Thymus (tissue), 11 donors: ENCODE data around the gene MAL. TPM values are rescaled to one million over a fixed set of nuclear protein-coding genes. Genes with fewer than 3 reads are reported as not detected.

ENCODE experiments used
- DNase-seq, 9 donors: peaks; one replicate each; pipeline ENCODE4 v3.0.0-alpha.2; 2013; ENCODE audit warnings: low spot score in 9 of 9, low read depth in 6 of 9, missing footprints in 1 of 9
- H3K27ac ChIP-seq, 2 donors: one replicate each; pipeline ENCODE4 v1.5.1; 2013; ENCODE audit warnings: control low read depth in 1 of 2, low read depth in 1 of 2, low read length in 1 of 2, mild to moderate bottlenecking in 1 of 2, moderate library complexity in 1 of 2
- H3K27me3 ChIP-seq, 2 donors: one replicate each; pipeline ENCODE4 v1.5.1; 2013; ENCODE audit warnings: low read length in 1 of 2; ENCODE audit not compliant: control insufficient read depth in 2 of 2, insufficient read depth in 1 of 2
- H3K36me3 ChIP-seq, 2 donors: one replicate each; pipeline ENCODE4 v1.5.1; 2013; ENCODE audit warnings: low read length in 1 of 2, mild to moderate bottlenecking in 1 of 2, moderate library complexity in 1 of 2; ENCODE audit not compliant: control insufficient read depth in 2 of 2, insufficient read depth in 2 of 2
- H3K4me1 ChIP-seq, 2 donors: one replicate each; pipeline ENCODE4 v1.5.1; 2013; ENCODE audit warnings: low read length in 2 of 2; ENCODE audit not compliant: control insufficient read depth in 2 of 2, insufficient read depth in 2 of 2
- H3K4me3 ChIP-seq, 2 donors: one replicate each; pipeline ENCODE4 v1.5.1; 2013; ENCODE audit warnings: low read length in 2 of 2, control low read depth in 1 of 2, mild to moderate bottlenecking in 1 of 2
- H3K9me3 ChIP-seq, 2 donors: one replicate each; pipeline ENCODE4 v1.5.1; 2013; ENCODE audit warnings: low read length in 1 of 2, mild to moderate bottlenecking in 1 of 2; ENCODE audit not compliant: control insufficient read depth in 2 of 2, insufficient read depth in 1 of 2
- WGBS: extraction: QIAGEN DNeasy Blood & Tissue Kit; methylation state at CpG from one replicate; pipeline ENCODE4 v1.1.7; 2013; 5-methylcytosine and 5-hydroxymethylcytosine counted together
- polyA plus RNA-seq: library from polyadenylated mRNA; stranded (reverse); fragments of 200-250 nt; gene quantifications from one replicate; pipeline ENCODE4 v1.2.3, GENCODE V29; 2013
- total RNA-seq: library from RNA; stranded (reverse); fragments of 120-200 nt; gene quantifications from one replicate; pipeline ENCODE4 v1.2.4, GENCODE V29; 2013
- donor health status: healthy.

The MAL gene
- total and polyA plus RNA-seq, 2 donors, result 143 to 190 TPM

- H3K4me3 ChIP-seq, result no peak overlapping the region
- H3K27me3 ChIP-seq, result no peaks in the 10 kb centered on the region
- peaks cover 24 to 28% of the 10 kb centered on the region in 2 donors for H3K4me1 ChIP-seq
- DNase-seq, result no peak
- 94% methylated on average over 9 of the region's 9 CpGs for WGBS
- no peaks in the 10 kb centered on the region for H3K36me3 ChIP-seq
- no peak overlapping the region for H3K27ac ChIP-seq
- no peaks in the 10 kb centered on the region for H3K9me3 ChIP-seq
Measured at GRCh38 chr2:95069465-95069864, 44.0 kb downstream of the MAL start.

- no peaks in the 10 kb centered on the region for H3K9me3 ChIP-seq
- no peak overlapping the region for H3K4me3 ChIP-seq
- WGBS, result 96% methylated on average over 4 of the region's 4 CpGs
- no peak for DNase-seq
- no peaks in the 10 kb centered on the region for H3K27me3 ChIP-seq
- peaks cover 36 to 52% of the 10 kb centered on the region in 2 donors for H3K4me1 ChIP-seq
- no peaks in the 10 kb centered on the region for H3K36me3 ChIP-seq
- no peak overlapping the region for H3K27ac ChIP-seq
Measured at GRCh38 chr2:95071856-95072255, 46.3 kb downstream of the MAL start.

GRCh38 chr2:95072424-95072823, 46.9 kb downstream of the MAL start:
- 93% methylated on average over 4 of the region's 4 CpGs for WGBS
- no peak for DNase-seq
- Histone ChIP-seq H3K27me3 (no peaks in the 10 kb centered on the region), H3K27ac (peak overlapping the region in 1 of 2 donors; percentile 100), H3K4me1 (peaks cover 41 to 57% of the 10 kb centered on the region in 2 donors), H3K36me3 (no peaks in the 10 kb centered on the region), H3K4me3 (no peak overlapping the region), H3K9me3 (no peaks in the 10 kb centered on the region)

- Histone ChIP-seq H3K36me3 (no peaks in the 10 kb centered on the region), H3K4me3 (peak overlapping the region; percentile 70 to 73), H3K27me3 (no peaks in the 10 kb centered on the region), H3K9me3 (no peaks in the 10 kb centered on the region), H3K4me1 (peaks cover 49 to 73% of the 10 kb centered on the region in 2 donors), H3K27ac (peak overlapping the region; percentile 100)
- no peak for DNase-seq
- WGBS, result 51% methylated on average over 18 of the region's 18 CpGs
Measured at GRCh38 chr2:95073856-95074662, 48.6 kb downstream of the MAL start.

GRCh38 chr2:95074663-95075439, 49.3 kb downstream of the MAL start:
- Histone ChIP-seq H3K9me3 (no peaks in the 10 kb centered on the region), H3K4me1 (peaks cover 54 to 81% of the 10 kb centered on the region in 2 donors), H3K27me3 (no peaks in the 10 kb centered on the region), H3K4me3 (peak overlapping the region; percentile 70 to 73), H3K27ac (peak overlapping the region; percentile 100), H3K36me3 (no peaks in the 10 kb centered on the region)
- peak in 8 of 9 donors; percentile 81 to 98 (median 90) for DNase-seq
- 17% methylated on average over 15 of the region's 15 CpGs for WGBS

GRCh38 chr2:95075440-95076132, 50.1 kb downstream of the MAL start:
- WGBS, result 48% methylated on average over 8 of the region's 8 CpGs
- no peaks in the 10 kb centered on the region for H3K27me3 ChIP-seq
- peak overlapping the region; percentile 100 for H3K27ac ChIP-seq
- peak in 2 of 9 donors; percentile 35 to 65 for DNase-seq
- H3K4me3 ChIP-seq, result peak overlapping the region; percentile 70 to 73
- no peaks in the 10 kb centered on the region for H3K9me3 ChIP-seq
- H3K4me1 ChIP-seq, result peaks cover 54 to 82% of the 10 kb centered on the region in 2 donors
- H3K36me3 ChIP-seq, result no peaks in the 10 kb centered on the region

GRCh38 chr2:95076705-95077529, 51.4 kb downstream of the MAL start:
- 8% methylated on average over 44 of the region's 44 CpGs for WGBS
- DNase-seq, result peak; percentile 86 to 98 (median 94)
- H3K27me3 ChIP-seq, result no peaks in the 10 kb centered on the region
- H3K27ac ChIP-seq, result peak overlapping the region; percentile 100
- no peaks in the 10 kb centered on the region for H3K9me3 ChIP-seq
- H3K36me3 ChIP-seq, result no peaks in the 10 kb centered on the region
- H3K4me1 ChIP-seq, result peaks cover 53 to 79% of the 10 kb centered on the region in 2 donors
- H3K4me3 ChIP-seq, result peak overlapping the region; percentile 70 to 73

- Histone ChIP-seq H3K9me3 (no peaks in the 10 kb centered on the region), H3K36me3 (no peaks in the 10 kb centered on the region), H3K27ac (peak overlapping the region; percentile 100), H3K4me1 (peaks cover 48 to 74% of the 10 kb centered on the region in 2 donors), H3K4me3 (peak overlapping the region in 1 of 2 donors; percentile 70), H3K27me3 (no peaks in the 10 kb centered on the region)
- DNase-seq, result peak in 2 of 9 donors; percentile 38 to 58
- WGBS, result 5% methylated on average over 3 of the region's 3 CpGs
Measured at GRCh38 chr2:95077530-95077825, 52.0 kb downstream of the MAL start.
